Inferior parietal cortex (tissue), 1 donor: Measurements from ENCODE around the gene NR2E3.

Experiments used
- DNase-seq: peaks from one replicate; pipeline ENCODE4 v3.0.0-alpha.2; 2016; ENCODE audit errors: extremely low spot score

NR2E3 gene

DNA sequence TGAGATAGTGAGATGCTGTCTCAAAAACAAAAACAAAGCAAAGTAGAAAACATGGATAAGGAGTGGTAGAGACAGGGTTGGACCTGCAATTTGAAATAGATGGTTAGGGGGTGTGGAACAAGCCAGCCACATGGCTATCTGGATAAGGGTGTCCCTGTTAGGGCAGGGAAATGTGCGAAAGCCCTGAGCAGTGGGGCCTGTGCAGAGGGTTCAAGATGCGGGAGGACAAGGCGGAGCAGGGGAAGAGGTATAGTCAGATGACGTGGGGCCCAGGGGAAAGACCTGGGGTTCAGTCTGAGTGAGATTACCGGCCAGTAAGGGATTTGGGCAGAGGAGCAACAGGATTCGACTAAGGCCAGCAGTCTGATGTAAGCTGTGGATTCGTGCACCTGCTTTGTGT lies 18.4 kb upstream of the NR2E3 start:
- no peak for DNase-seq

DNA sequence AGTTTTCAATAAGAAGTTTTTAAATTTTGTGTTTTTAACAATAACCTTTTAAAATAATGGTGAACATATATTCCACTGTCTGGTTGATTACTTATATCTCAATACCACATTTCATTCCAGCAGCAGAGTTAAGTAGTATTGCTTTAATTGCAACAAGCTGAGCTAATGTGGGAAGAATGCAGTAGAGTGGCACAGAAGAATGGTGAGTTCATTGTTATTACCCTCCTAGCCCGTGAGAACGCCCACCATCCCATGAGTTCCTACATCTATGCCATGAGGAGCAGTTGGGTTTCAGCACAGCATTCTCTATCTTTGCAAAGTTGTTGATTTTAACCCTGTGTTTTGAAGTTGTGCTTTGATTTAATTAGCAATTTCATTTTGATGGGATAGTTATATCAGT lies 17.8 kb upstream of the NR2E3 start:
- no peak for DNase-seq

DNA sequence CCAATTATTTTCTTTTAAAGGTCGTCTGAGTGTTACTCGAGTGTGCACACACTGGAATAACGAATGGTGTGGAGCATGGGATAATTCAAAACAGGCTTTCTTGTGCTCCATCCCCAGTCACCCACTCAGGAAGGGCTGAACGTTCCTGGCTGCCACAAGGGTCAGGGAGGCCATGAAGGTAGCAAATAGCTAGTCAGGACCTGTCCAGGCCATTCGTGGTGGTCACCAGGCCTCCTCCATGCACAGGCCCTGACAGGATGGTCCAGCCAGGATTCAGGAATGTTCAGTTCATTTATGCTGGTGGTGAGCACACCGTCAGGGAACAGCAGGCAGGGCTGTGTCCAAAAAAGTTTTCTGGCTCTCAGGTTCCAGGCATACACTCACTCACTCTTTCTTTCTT lies 11.7 kb upstream of the NR2E3 start:
- DNase-seq = no peak

DNA sequence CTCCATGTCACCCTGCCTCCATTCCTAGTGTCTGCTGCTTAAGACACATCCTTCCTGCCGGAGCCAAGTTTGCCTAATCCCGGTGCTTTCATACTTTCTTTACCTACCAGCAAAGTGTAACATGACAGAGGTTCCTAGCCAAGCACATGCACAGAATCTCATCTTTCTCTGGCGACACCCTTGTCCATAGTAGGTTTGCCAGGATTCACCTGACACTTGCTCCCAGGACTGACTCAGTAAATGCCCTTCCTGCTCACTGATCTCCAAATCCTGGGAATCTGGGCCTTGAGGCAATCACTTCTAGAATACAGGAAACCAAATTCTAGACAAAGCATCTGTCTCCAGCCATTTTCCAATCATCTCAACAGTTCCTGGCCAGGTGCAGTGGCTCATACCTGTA lies 10.2 kb upstream of the NR2E3 start:
- DNase-seq = no peak

DNA sequence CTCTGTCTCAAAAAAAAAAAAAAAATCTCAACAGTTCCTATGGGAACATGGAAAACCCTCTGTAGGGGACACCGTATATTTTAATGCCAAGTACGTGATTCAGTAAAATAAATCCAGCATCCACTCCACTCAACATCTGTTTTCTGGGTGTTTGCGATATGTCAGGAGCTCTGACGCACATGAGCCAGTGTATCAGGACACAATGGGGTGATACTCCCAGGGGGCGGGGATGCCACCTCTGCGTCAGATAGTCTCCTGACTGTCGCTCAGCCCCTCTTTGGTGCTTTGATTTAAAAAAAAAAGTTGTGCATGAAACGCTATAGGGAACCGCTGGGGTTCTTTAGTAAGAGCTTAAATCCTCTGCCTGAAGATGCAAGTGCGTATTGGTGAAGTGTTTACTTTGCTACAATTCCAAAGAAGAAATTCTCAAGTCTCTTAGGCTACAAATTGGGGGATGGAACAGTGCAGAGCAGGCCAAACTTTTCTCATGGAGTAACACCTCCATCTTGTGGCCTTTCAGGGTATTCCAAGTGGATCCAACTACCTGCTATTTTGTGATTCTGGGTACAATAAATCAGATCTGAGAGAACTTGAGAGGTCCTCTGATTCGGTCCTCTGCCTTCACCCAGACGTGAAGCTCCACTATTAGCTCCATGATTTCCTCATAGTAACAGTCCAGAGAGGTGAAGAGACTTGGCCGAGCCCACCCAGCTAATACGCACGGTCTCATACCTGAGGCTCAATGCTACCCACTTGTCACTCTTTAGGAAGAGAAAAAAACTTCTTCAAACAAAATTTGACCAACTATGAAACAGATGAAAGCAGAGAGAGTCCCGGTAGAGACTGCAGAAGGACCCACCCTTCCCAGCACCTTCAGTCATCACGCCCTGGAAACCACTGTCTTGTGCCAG lies 9.3 kb upstream of the NR2E3 start:
- peak; percentile 84 for DNase-seq

DNA sequence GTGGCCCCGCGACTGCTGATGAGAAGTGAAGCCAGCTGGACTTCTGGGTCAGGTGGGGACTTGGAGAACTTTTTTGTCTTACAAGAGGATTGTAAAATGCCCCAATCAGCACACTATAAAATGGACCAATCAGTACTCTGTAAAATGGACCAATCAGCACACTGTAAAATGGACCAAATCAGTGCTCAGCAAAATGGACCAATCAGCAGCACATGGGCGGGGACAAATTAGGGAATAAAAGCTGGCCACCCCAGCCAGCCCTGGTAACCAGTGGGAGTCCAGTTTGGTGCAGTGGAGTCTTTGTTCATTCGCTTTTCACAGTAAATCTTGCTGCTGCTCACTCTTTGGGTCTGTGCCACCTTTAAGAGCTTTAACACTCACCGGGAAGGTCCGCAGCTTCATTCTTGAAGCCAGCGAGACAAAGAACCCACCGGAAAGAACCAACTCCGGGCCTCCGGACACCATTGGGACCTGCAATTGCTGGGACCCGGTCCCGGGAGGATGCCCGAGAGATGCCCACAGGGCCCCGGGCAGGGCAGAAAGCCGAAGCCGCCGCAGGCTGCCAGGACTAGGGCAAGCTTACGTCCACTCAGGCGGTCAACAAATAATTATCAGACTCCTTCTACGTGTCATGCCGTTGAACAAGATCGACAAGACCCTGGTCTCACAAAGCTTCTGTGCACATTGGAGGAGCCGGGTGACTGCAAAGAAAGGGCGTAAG lies 8.3 kb upstream of the NR2E3 start:
- DNase-seq = no peak

DNA sequence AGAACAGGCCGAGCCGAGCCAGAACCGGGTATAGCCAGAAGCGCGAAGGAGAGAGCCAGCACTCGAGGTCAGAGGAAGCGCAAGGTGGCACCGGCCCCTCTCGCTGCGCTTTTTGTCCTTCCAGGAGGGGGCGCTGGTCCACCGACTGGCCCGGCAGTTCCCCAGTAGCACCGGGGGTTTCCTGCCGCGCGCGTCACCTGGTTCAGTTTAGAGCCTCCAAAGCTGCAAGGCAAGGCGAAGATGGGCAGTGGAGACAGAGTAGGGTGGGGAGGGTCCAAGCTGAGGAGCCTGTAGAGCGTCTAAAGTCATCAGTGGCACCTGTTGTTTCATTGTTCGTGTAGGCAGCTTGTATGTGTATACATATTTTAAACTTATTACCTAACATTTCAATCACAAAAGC lies 7.6 kb upstream of the NR2E3 start:
- no peak for DNase-seq

DNA sequence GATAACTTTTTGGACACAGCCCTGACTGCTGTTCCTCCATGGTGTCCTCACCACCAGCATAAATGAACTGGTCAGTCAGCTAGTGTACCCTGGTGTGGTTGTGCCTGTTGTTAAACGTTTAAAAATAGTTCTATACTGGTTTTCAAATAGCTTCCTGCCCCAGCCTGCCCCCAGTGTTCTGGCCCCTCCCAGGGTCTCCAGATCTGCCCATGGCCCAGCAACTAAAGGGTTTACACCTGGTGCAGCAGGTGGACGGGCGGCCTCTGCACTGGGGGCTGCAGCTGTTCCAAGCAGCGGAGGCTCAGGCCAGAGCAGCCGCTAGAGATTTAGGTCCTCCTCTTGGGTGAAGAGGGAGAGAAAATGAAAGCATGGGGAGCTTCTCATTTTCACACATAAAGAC lies 6.1 kb upstream of the NR2E3 start:
- DNase-seq = no peak

DNA sequence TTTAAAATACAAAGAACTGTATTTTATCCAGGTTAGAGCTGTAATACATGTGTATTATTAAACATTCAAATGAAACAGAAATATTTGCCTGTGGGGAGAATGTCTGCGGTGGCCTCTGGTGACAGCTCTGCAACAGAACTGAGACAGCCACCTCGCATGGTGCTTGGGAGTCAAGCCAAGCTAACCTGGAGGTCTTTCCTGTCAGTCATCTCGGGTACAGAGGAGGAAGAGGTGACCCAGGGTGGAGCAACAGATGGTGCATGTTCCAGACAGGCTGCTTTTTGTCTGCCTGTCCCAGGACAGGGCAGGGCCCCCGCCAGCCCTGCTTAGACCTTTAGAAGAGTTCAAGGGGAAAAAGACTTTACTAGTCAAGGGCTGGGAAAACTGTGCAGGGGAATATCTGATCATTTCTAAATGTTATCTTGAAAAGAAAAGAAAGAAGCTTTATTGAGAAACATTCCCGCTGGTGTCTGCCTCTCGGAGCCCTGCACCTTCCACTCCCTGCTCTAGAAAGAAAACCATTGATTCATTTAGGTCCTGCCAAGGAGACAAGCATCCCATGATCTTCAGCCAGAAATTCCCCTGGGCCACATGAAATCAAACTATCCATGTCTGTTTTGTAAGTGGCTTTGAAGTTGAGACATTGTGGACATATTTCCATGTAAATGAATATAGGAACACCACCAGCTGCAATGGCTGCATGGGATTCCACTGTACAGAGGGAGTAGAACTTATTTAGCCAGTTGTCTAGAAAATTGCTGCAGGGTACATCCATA lies 5.5 kb upstream of the NR2E3 start:
- DNase-seq = no peak

DNA sequence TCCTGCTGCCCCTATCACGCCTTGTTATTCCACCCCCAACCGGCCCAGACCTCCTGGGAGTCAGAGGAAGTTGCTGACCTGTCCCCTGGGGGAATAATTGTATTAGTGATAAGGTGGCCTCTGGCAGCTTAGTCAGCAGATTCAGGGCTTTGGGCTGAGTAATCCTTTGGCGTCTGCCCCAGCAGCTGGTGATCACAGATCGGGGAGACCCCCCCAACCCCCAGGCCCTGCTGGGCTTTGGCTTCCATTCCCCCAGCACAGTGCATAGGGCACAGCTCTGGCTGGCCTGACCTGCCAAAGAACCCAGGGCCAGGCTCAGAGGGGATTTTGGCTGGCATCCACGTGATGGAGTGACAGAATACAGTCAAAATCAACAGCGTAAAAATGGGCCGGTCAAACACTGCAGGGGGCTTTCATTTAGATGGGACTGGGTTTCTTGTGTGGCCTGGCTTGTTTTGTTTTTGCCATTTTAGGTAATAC lies 3.9 kb upstream of the NR2E3 start:
- no peak for DNase-seq

DNA sequence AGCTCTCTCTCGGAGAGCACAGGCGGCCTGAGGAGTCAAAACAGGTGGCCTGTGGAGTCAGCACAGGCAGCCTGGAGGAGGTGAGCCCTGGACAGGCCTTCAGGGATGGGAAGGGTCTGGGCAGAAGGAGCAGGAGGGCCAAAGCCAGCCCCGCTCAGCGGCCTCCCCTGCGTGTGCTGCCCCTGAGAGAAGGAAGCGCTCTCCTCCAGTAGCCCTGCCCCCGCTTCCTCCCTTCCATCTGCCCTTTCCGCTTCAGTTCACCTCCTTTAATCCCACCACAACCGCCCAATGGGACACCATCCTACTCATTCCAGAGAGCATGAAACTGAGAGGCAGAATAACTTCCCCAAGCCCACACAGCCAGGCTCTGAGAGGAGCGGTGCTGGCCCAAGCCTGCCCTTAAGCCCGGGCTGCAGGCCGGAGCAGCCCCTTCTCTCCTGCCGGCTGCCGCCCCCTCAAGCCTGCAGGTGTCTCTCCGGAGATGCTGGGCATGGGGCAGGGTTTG lies 3.2 kb upstream of the NR2E3 start:
- DNase-seq = no peak

DNA sequence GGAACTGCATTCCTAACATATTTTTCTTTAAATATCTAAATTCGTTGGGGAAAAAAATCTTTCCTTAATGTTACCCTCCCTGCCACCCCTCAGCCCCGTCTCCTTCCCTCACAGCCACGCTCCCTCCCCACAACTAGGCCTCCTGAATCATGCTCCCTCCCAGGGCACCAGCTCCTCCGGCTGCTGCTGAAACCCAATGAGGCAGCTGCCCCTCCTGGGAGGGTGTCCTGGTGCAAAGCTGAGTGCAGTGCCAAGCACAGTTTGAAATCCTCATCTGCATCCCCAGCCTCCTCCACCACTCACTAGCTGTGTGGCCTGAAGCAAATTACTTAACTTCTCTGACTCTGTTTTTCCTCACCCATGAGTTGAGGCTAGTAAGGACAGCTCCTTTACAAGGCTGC lies 2.7 kb upstream of the NR2E3 start:
- no peak for DNase-seq

DNA sequence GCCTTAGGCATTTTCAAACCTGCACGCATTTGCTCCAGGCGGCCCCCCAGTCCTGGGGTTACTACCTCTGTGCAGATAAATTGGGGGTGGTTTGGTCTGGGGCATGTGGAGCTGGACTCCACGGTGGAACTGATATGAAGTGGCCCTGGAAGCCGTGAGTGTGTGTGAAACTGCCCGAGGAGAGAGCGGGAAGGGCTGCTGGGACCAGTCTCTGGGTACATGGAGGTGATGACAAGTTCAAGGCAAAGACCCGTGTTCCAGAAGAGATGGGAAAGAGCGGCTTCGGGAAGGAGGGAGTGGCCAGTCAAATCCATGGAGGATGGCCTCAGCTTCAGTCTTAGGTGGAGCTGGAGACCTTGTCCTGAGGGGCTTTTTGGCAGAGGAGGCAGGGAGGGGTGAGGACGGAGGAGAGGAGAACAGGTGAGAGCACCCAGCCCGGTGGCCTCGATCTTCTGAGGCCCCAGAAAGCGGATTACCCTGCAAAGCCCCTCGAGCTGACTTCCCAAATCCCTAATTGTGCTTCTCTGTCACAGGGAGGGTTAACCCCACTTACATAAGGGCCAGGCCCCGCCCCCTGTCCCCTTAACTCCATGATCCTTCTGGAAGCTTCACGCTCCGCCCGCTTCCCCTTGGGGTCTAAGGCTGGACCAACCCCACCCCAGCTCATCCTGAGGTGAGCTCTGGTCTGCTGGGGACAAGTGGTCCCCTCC lies 1.9 kb upstream of the NR2E3 start:
- DNase-seq = no peak

DNA sequence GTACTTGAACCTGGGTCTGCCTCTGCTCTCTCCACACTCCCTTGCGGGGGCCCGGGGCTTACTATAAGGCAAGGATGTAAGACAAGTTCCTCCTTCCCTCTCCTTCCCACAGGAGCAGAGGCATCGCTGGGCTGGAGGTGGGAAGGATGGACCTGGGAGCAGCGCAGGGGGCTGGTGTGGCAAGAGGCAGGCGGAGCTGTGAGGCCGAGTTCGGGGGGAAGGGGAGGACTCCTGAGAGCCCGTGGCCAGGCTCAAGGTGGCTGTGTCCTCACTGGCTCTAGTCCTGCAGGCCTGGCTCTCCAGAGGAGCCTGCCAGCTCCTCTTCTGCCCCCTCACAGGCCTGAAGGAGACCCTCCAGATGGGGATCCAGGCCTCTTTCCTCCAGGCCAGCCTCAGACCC lies 1.0 kb upstream of the NR2E3 start:
- no peak for DNase-seq

DNA sequence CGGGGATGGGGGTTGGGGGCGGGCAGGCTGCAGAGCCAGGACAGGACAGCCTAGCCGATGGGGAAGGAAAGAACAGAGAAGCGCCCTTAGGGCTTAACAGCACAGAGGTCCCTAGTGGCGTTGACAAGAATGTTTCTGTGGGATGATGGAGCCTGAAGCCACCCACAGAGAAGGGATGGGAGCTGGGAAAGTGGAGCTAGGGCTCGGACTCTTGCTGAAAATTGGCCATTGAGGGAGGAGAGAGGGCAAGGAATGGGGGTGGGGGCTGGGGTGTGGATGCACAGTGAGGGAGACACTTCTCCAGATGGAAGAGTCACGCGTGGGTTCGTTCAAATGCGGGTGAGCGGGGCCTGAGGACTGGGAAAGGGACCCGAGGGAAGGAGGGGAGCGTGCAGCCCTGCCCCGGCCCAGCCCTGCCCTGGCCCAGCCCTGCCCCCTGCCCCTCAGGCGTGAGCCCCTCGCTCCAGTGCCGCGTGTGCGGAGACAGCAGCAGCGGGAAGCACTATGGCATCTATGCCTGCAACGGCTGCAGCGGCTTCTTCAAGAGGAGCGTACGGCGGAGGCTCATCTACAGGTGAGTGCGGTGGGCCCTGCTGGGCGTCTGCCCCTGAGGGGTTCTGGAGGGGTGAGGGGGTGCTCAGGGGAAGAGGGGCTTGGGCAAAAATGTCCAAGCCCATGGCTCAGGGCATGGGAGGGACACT lies 832 bp downstream of the NR2E3 start:
- no peak for DNase-seq

DNA sequence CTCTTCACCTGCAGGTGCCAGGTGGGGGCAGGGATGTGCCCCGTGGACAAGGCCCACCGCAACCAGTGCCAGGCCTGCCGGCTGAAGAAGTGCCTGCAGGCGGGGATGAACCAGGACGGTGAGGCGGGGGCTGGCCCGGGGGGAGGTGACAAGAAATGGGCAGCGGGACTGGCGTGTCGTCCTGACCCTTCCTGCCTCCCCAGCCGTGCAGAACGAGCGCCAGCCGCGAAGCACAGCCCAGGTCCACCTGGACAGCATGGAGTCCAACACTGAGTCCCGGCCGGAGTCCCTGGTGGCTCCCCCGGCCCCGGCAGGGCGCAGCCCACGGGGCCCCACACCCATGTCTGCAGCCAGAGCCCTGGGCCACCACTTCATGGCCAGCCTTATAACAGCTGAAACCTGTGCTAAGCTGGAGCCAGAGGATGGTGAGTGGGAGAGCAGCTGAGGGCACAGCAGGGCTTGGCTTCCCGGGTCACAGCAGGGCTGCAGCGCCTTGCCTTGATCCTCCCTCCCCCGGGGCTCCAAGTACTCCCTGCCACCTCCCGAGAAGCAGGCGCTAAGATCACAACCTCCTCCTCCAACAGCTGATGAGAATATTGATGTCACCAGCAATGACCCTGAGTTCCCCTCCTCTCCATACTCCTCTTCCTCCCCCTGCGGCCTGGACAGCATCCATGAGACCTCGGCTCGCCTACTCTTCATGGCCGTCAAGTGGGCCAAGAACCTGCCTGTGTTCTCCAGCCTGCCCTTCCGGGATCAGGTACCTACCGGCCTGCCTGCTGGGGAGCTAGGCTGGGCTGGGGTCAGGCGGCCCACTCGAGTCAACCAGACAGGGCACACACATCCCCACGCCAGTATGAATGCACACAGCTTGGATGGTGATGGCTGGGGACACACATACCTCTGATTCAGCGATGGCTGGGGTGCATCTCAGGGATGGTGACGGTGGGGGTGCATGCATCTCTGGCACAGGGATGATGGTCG lies 1.7 kb downstream of the NR2E3 start:
- DNase-seq = no peak

DNA sequence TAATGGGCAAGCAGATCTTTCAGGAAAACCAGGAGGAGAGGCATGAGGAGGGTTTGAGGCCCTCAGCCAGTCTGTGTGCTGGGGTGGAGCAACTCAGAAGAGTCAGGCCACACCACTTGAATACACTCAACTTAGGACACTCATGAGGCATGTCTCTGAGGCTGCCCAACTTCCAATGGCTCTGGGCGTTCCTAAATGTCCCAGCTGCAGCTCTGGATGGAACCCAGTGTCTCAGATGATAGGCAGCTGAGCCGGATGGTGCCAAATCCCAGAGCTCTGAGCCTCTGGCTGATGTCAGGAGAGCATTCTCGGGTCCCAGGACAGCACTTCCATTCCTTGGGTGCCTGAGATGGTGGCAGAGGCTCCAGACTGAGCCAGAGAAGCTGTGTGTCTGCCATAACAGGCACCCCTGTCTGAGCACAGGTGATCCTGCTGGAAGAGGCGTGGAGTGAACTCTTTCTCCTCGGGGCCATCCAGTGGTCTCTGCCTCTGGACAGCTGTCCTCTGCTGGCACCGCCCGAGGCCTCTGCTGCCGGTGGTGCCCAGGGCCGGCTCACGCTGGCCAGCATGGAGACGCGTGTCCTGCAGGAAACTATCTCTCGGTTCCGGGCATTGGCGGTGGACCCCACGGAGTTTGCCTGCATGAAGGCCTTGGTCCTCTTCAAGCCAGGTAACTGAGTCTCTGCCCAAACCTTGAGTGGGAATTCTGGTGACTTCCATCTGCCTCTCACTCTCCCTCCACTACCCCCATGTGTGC lies 2.8 kb downstream of the NR2E3 start:
- DNase-seq = no peak

DNA sequence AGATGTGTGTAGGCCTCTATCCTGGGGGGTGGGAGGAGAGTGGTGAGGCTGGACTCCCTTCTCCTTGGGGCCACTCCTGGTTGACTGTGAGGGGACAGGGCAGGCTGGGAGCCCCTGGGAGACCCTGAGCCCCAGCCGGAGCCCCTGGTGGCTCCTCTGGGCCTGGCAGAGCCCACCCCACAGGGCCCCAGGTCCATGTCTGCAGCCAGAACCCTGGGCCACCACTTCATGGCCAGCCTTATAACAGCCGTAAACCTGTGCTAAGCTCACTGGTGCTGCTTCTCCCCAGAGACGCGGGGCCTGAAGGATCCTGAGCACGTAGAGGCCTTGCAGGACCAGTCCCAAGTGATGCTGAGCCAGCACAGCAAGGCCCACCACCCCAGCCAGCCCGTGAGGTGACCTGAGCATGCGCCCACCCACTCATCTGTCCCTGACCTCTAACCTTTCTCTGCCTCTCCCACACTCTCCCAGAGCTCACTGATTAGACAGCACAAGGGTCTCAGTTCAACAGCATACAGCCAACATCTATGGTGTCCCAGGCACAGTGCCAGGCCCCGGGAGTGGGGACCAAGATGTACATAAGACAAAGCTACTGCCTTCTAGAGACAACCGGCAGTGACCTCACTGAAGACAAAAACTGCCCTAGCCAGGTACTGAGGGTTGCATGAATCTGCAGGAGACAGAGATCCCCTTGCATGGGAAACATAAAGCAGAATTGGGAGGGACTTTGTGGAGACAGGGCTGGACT lies 3.5 kb downstream of the NR2E3 start:
- DNase-seq = no peak
